Measurements from ENCODE around the gene CBX7.

CBX7 gene

DNA sequence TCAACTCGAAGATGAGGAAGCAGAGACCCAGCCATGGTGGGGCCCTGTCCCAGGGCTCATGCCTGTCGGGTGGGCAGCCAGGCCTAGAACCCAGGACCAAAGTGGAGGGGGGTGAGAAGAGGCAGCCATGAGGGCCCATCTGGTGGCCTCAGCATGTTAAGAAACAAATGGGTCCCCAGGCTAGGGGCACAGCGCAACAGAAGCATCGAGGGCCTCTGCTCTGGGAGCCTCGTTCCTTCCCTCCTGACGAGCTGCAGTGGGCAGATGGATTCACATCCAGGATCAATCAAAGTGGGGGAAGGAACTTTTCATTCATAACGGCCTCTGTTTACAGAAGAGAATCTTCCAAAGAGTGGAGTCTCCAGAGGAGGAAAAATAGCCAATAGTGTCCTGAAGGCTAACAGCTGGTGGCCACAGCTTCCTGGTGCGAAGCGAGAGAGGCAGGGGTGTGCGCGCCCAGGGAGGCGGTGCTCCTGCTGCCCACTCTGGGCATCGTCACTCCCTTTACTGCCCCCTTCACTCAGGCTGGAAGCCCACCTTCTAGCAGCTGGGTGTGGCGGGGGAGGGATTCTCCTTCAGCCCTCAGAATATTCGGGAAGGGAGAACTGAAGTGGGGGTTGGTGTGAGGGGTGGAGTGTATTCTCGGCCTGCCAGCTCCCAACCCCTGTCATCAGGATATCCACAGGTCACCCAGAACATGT, 4.3 kb downstream of the CBX7 start:
- DNase-seq: no peak

- no peak for DNase-seq
These were observed 5.0 kb downstream of the CBX7 start for GRCh38 chr22:39147335-39148025.

- DNase-seq: peak in 1 of 56 donors; percentile 57
These were observed 6.0 kb downstream of the CBX7 start for GRCh38 chr22:39146256-39147101.

DNA sequence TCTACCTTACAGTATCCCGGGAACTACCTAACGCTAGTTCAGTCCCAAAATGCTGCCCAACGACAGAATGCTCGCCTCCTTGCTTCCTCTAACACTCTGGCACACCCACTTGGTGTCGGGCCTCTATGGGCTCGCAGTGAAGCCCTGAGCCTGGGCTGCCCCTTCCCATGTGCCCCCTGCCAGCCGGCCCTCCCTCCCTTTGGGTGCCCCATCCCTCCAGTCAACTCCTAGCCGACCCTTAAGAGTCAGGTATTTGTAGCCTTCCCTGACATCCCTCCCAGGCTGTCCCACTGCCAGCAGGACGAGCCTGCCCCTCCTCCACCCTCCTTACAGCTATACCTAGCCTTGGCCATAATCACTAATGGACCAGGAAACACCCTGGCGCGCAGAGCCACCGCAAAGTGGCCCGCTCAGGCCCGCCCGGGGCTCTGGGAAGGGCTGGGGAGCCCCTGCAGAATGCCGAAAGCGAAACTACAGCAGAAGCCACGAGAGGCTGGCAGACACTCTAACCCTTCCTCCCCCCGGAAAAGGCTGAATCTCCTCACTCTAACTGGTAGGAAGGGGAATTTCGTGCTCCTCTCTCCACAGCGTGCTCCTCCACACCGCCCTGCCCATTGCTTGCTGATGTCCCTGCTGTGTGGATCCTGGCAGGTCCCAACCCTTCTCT, 8.2 kb downstream of the CBX7 start:
- no peak for DNase-seq

GRCh38 chr22:39142088-39142680, 10.3 kb downstream of the CBX7 start:
- DNase-seq: no peak

DNA sequence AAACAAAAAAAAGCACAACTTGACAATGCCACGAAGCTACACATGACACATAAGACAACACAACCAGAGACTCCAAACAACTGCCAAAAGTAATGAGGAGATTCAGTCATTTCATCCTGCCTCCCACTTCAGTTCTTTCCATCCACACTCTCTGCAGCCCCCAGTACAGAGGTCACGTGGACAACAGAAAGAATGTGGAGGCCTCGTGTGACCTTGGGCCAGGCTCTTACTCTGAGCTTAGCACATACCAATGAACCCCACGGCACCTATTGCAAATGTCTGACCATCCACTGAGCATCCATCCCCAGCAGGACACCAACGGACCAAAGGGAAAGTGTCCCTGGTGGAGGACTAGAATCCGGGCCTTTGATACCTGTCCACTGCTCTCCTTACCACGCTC, 12.5 kb downstream of the CBX7 start:
- DNase-seq: no peak

DNA sequence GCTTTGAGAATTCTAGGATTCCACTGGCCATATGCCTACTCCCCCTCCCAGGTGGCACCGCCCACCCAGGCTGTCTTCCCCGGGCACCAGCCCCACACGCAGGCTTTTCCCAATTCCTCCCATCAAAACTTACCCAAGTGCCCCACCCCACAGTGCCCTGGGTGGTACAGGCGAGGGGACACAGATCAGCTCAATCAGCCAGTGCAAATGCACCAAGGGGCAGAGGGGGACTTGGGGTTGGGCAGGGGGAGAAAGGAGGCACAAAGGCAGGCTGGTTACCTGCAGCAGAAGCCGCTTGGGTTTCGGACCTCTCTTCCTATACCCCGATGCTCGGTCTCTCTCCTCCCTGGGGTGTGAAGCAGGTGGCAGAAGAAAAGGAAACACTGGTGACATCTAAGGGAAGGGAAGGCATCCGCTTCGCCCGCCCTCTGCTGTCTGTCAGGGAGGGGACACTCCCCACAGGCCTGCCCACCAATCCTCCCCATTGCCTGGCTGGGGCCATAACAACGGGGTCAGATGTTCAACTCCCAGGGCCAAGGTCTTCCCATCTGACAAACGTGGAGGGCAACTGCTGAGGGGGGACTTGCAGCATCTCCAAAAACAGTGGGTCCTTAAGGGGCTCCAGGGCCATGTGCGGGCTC, 14.0 kb downstream of the CBX7 start:
- no peak for DNase-seq

GRCh38 chr22:39136317-39136716, 16.2 kb downstream of the CBX7 start:
- no peak for DNase-seq

DNA sequence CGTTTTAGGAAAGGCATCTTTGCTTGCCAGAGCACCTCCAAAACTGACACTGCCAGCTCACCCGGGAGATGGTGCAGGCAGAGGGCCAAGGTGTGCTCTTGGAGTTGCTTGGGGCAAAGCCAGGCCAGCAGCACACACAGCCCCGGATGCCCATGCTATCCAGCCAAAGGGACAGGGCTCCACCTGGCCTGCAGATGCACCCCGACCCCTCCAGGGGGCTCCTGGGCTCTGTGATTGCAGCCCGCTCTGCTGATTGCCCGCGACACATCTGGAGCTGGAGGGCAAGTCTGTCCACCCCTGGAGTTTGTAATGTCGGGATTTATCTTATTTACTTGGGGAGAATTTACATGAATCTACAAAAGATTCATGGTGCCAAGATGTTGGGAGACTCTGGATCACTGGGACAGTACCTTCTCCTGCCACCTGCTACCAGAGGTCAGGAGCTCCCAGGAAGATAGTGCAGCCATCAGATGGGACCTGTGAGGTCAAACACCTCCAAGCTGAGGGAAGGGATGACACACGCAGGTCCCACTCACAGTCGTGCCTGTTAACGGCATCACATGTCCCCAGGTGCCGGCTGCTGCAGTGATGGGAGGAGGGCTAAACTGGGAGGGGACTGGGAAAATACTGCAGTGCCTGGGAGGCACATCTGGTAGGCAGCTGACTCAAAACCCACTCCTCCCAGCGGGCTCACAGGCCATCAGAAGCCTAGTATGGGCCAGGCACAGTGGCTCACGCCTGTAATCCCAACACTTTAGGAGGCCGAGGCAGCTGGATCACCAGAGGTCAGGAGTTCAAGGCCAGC, 17.2 kb downstream of the CBX7 start:
- no peak for DNase-seq

DNA sequence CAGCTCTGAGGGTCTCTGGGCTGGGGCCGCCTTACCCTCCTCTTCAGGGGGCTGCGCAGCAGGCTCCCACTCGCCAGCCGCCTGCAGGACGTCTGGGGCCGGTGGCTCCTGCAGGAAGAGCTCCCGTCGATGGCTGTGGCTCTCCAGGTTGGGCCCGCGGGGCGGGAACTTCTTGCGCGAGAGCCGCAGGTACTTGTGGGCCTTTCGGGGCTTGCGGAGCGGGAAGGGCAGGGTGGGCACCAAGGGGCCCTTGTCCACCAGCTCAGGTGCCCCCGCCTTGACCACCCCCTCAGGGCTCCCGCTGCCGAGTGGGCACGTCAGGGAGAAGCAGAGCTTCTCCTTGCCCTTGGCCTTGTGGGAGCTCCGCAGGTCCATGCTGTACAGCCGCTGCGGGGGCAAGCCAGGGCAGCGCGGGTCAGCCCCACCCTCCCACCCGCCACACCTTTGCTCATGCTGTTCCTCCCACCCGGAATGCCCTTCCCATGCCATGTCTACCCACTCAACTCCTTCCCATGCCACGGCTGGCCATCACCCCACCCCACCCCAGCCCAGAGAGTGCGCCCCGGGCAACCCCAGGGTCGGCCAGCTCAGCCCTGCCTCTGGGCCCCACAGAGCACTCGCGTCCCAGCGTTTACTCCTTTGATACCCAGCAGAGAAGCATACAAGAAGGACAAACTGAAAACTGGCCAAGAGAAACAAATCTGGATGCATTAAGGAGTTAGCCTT, 18.0 kb downstream of the CBX7 start:
- no peak for DNase-seq

GRCh38 chr22:39133871-39134270, 18.6 kb downstream of the CBX7 start:
- no peak for DNase-seq

DNA sequence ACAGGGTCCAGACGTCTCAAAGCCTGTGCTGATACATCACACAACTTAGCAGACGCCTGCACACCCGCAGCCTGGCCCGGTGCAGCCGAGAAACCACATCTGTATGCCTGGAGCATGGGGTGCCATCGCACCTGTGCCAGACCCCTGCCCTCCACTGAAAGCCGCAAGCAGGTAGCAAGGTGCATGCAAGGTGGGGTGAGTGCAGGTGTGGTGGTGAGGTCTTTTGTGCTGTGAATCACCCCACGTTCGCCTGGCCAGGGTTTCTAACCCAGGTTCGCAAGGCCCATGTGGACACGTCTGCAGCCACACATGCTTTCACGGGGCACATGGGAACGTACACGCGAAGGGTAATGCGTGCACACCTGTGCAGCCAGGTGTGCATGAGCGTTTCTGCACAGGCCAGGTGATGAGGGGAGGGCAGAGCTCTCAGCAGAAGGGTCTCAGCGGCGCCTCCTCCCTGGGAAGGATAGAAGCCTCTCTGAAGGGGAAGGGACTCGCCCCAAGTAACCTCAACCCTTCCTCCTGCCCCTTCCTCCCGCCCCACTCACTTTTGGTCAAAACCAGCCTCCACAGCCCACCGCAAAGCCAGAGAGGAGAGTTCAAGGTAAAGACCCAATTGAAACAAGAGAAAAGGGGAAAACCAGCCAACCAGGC, 19.5 kb downstream of the CBX7 start:
- DNase-seq: no peak

DNA sequence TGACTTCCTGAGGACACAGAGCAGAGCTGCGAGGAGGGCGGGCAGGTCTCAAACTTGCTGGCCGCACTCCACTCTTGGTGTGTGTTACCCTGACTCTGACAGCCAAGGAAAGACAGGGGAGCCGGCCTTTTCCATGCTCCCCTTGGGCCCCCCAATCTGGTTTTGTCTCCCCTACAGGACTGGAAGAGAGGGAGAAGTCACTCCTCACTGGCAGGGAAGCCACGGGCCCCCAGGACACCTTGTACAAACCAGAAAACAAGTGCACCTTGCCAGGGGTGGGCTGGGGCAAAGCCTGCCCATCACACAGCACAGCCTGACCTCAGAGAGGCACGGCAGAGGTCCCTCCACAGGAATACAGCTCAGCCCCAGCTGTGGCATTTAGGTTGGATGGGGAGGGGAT, 20.2 kb downstream of the CBX7 start:
- no peak for DNase-seq

- no peak for DNase-seq
These were observed 21.3 kb downstream of the CBX7 start for GRCh38 chr22:39130892-39131855.

DNA sequence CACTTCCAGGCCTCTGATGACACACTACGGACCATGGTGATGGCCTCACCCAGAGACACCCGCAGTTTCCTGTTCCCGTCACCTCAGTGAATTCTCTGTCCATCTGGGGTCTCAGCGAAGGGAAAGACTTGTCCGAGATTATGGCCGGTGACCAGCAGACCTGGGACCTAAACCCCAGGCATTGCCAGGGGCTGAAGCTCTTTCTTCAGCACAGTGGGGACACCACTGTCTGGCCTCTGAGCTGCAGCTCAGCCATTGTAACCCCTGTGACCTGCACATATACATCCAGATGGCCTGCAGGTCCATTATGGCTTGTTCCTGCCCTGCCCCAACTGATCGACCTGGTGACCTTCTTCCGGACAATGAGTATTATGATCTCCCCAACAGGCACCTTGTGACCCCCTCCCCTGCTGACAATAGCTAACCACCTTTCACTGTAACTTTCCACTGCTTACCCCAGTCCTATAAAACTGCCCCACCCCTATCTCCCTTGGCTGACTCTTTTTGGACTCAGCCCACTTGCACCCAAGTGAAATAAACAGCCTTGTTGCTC, 22.3 kb downstream of the CBX7 start:
- DNase-seq: no peak

DNA sequence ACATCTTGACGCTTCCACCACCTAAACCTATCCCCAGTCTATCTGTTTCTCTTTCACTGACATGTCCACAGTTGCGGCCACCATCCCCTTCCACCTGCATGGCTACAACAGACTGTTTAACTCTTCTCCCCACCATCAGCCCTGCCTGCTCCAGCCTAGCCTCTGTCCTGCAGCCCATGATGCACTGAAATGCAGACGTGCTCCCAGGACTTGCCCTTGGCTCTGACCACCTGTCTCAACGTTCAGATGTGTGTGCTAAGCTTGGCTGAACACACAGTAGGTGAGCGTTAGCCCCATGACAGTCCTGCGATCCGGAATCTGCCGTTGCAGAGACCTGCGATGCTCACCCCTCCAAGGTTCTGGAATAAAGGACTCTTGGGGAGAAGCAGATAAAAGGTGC, 22.7 kb downstream of the CBX7 start:
- DNase-seq: no peak

GRCh38 chr22:39129081-39129480, 23.4 kb downstream of the CBX7 start:
- DNase-seq: no peak
